ENCODE results near the gene TFR2.

The TFR2 gene

GRCh38 chr7:100655908-100656674, 14.7 kb upstream of the TFR2 start, which contains the start of gene ACTL6B:
TSS of gene ACTL6B (minus strand) at chr7:100656448. CDS start at chr7:100656354, 94 bp downstream.
- no peaks in the 10 kb centered on the region for H3K9me3 ChIP-seq
- no peak for TF ChIP-seq CTCF (IDR thresholded peaks at IDR 0.05; ENCODE audit: low read depth, low read length)
- no peaks in the 10 kb centered on the region for H3K4me1 ChIP-seq
- H3K36me3 ChIP-seq, result no peaks in the 10 kb centered on the region
- H3K4me3 ChIP-seq (ENCODE audit: low read depth, low read length), result peak within 1 kb of the TSS; percentile 69
- no peaks in the 10 kb centered on the region for H3K27me3 ChIP-seq
- peak; percentile 85 for DNase-seq

- Histone ChIP-seq H3K4me1 (no peaks in the 10 kb centered on the region), H3K27me3 (no peaks in the 10 kb centered on the region), H3K9me3 (no peaks in the 10 kb centered on the region), H3K4me3 (ENCODE audit: low read depth, low read length) (peak overlapping the region; percentile 69), H3K36me3 (no peaks in the 10 kb centered on the region)
- TF ChIP-seq CTCF (IDR thresholded peaks at IDR 0.05; ENCODE audit: low read depth, low read length), result no peak
- no peak for DNase-seq
These were observed 13.8 kb upstream of the TFR2 start for GRCh38 chr7:100654908-100655831.

GRCh38 chr7:100649826-100650565, 8.6 kb upstream of the TFR2 start:
- no peaks in the 10 kb centered on the region for H3K27me3 ChIP-seq
- no peak for DNase-seq
- TF ChIP-seq CTCF (IDR thresholded peaks at IDR 0.05; ENCODE audit: low read depth, low read length), result no peak
- H3K4me3 ChIP-seq (ENCODE audit: low read depth, low read length), result no peak overlapping the region
- H3K4me1 ChIP-seq, result no peaks in the 10 kb centered on the region
- H3K36me3 ChIP-seq, result no peaks in the 10 kb centered on the region
- H3K9me3 ChIP-seq, result no peaks in the 10 kb centered on the region

GRCh38 chr7:100642534-100642907, 1.2 kb upstream of the TFR2 start:
- Histone ChIP-seq H3K4me1 (no peaks in the 10 kb centered on the region), H3K27me3 (no peaks in the 10 kb centered on the region), H3K4me3 (ENCODE audit: low read depth, low read length) (no peak overlapping the region), H3K36me3 (no peaks in the 10 kb centered on the region), H3K9me3 (no peaks in the 10 kb centered on the region)
- no peak for DNase-seq
- TF ChIP-seq CTCF (IDR thresholded peaks at IDR 0.05; ENCODE audit: low read depth, low read length), result no peak

GRCh38 chr7:100641860-100642533, 645 bp upstream of the TFR2 start:
- TF ChIP-seq CTCF (IDR thresholded peaks at IDR 0.05; ENCODE audit: low read depth, low read length), result no peak
- H3K9me3 ChIP-seq, result no peaks in the 10 kb centered on the region
- H3K36me3 ChIP-seq, result no peaks in the 10 kb centered on the region
- no peaks in the 10 kb centered on the region for H3K27me3 ChIP-seq
- H3K4me1 ChIP-seq, result no peaks in the 10 kb centered on the region
- no peak overlapping the region for H3K4me3 ChIP-seq (ENCODE audit: low read depth, low read length)
- DNase-seq, result no peak

Measured in BE2C (cell line).